ENCODE results near the gene CAMSAP1.

DNA sequence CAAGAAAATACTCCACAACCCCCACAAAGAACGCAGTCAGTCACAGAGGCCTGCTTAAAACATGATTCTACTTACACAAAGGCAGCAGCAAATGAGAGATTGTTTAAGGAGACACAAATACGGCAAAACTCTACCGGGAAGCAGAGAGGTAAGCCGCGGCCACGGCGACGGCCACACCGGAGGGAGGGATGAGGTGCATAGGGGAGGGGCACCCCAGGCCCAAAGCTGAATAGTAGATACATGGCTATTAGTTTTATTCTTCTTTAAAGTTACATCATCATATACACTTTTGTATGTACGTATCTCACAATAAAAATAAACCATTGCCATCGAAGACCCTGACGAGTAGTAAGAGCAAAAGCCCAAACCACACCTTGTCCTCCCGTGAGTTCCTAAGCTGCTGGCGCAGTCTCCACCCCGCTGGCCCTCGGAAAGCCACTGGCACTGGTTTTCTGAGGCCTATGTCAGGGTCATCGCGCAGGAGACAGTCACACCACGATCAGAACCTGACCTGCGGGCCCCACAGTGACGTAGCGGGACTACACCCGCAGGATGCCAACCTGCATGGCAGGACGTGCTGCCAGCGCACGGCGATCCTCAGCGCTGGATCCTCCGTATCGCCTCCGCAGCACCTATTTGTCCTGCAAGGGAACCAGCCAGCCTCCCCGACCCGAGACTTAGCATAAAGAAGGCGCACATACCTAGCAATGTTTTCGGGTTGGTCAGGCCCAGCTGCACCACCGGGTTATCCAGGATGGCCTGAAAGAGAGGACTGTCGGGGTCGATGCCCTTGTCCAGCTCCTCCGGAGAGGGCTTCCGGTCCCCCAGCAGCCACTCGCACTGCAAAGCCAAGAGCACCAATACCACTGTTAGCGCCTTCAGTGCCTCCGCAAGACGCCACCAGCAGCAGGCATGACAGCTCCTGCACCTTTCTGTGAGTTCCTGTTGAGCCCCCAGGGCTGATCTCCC, 30.5 kb upstream of the CAMSAP1 start:
- TF ChIP-seq, protein P1, sequence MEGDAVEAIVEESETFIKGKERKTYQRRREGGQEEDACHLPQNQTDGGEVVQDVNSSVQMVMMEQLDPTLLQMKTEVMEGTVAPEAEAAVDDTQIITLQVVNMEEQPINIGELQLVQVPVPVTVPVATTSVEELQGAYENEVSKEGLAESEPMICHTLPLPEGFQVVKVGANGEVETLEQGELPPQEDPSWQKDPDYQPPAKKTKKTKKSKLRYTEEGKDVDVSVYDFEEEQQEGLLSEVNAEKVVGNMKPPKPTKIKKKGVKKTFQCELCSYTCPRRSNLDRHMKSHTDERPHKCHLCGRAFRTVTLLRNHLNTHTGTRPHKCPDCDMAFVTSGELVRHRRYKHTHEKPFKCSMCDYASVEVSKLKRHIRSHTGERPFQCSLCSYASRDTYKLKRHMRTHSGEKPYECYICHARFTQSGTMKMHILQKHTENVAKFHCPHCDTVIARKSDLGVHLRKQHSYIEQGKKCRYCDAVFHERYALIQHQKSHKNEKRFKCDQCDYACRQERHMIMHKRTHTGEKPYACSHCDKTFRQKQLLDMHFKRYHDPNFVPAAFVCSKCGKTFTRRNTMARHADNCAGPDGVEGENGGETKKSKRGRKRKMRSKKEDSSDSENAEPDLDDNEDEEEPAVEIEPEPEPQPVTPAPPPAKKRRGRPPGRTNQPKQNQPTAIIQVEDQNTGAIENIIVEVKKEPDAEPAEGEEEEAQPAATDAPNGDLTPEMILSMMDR (conservative IDR thresholded peaks at IDR 0.05; ENCODE audit: low read length): no peak
- TF ChIP-seq EZH2phosphoT487 (IDR thresholded peaks at IDR 0.05; ENCODE audit: borderline replicate concordance, low read depth, low read length): no peak

Data from OCI-LY7 (cell line).